ENCODE measurements around the gene CDH23. TPM values are rescaled to one million over a fixed set of nuclear protein-coding genes. Genes with fewer than 3 reads are reported as not detected.

Gene CDH23
- total RNA-seq, 1 experiment from 2014 or later = not detected

GRCh38 chr10:71700731-71701368 lies 304.1 kb downstream of the CDH23 start:
- Histone ChIP-seq H3K27me3 (ENCODE audit: low read length) (no peaks in the 10 kb centered on the region), H2AFZ (ENCODE audit: low read length) (no peak overlapping the region), H3K4me3 (ENCODE audit: low read length) (no peak overlapping the region), H3K9ac (ENCODE audit: low read length) (no peak overlapping the region), H3K36me3 (ENCODE audit: low read depth, low read length) (no peaks in the 10 kb centered on the region), H3K9me2 (replicated peaks; ENCODE audit: low read length) (no peaks in the 10 kb centered on the region), H3K4me2 (ENCODE audit: low read length) (no peak overlapping the region), H3K27ac (ENCODE audit: low read length) (no peak overlapping the region), H3K4me1 (ENCODE audit: insufficient read depth, low read length) (peaks cover 7% of the 10 kb centered on the region; the same call in 1 of the 2 replicates), H3F3A (ENCODE audit: low read length, unreplicated experiment) (no peaks in the 10 kb centered on the region), H3K79me2 (ENCODE audit: low read length) (no peaks in the 10 kb centered on the region), H3K9me3 (ENCODE audit: low read length) (no peaks in the 10 kb centered on the region), H4K20me1 (ENCODE audit: low read length) (no peaks in the 10 kb centered on the region)
- DNase-seq (no peak), ATAC-seq (no peak)
- ChIA-PET CTCF (no interaction called here), POLR2A (ENCODE audit: unreplicated experiment) (no interaction called here)
- TF ChIP-seq EZH2phosphoT487 (IDR thresholded peaks at IDR 0.05; ENCODE audit: borderline replicate concordance, low read length) (no peak), CTCF (conservative IDR thresholded peaks at IDR 0.05; ENCODE audit: low read depth, low read length) (no peak), EZH2 (IDR thresholded peaks at IDR 0.05; ENCODE audit: low read length, unreplicated experiment) (no peak)
- BruUV-seq (replicated peaks) = no TSS peak
- intact Hi-C loops (cut with micrococcal nuclease) = loop anchor here (10.0 kb wide), 2 partner anchors 316 to 386 kb away; partner anchors contain the start of gene SLC29A3

GRCh38 chr10:71701496-71702132 lies 304.9 kb downstream of the CDH23 start:
- no peaks in the 10 kb centered on the region for H3K27me3 ChIP-seq (ENCODE audit: low read length)
- H3K9me3 ChIP-seq (ENCODE audit: low read length) = no peaks in the 10 kb centered on the region
- TF ChIP-seq CTCF (conservative IDR thresholded peaks at IDR 0.05; ENCODE audit: low read depth, low read length) = no peak
- no peak for TF ChIP-seq EZH2phosphoT487 (IDR thresholded peaks at IDR 0.05; ENCODE audit: borderline replicate concordance, low read length)
- TF ChIP-seq EZH2 (IDR thresholded peaks at IDR 0.05; ENCODE audit: low read length, unreplicated experiment) = no peak
- no peak overlapping the region for H2AFZ ChIP-seq (ENCODE audit: low read length)
- H3K9ac ChIP-seq (ENCODE audit: low read length) = no peak overlapping the region
- POLR2A ChIA-PET (ENCODE audit: unreplicated experiment) = no interaction called here
- no TSS peak for BruUV-seq (replicated peaks)
- CTCF ChIA-PET = no interaction called here
- H3F3A ChIP-seq (ENCODE audit: low read length, unreplicated experiment) = no peaks in the 10 kb centered on the region
- H3K4me2 ChIP-seq (ENCODE audit: low read length) = no peak overlapping the region
- no peak overlapping the region for H3K27ac ChIP-seq (ENCODE audit: low read length)
- H4K20me1 ChIP-seq (ENCODE audit: low read length) = no peaks in the 10 kb centered on the region
- no peak for DNase-seq
- H3K4me1 ChIP-seq (ENCODE audit: insufficient read depth, low read length) = peaks cover 7% of the 10 kb centered on the region; the same call in 1 of the 2 replicates
- intact Hi-C loops (cut with micrococcal nuclease) = loop anchor here (10.0 kb wide), 2 partner anchors 317 to 387 kb away; partner anchors contain the start of gene SLC29A3
- no peaks in the 10 kb centered on the region for H3K79me2 ChIP-seq (ENCODE audit: low read length)
- ATAC-seq = no peak
- no peak overlapping the region for H3K4me3 ChIP-seq (ENCODE audit: low read length)
- no peaks in the 10 kb centered on the region for H3K9me2 ChIP-seq (replicated peaks; ENCODE audit: low read length)
- no peaks in the 10 kb centered on the region for H3K36me3 ChIP-seq (ENCODE audit: low read depth, low read length)

- no peaks in the 10 kb centered on the region for H3K79me2 ChIP-seq (ENCODE audit: low read length)
- ChIA-PET CTCF (no interaction called here), POLR2A (ENCODE audit: unreplicated experiment) (no interaction called here)
- ATAC-seq = no peak
- H3K27me3 ChIP-seq (ENCODE audit: low read length) = no peaks in the 10 kb centered on the region
- no peak overlapping the region for H3K9ac ChIP-seq (ENCODE audit: low read length)
- no peak overlapping the region for H2AFZ ChIP-seq (ENCODE audit: low read length)
- H3K4me1 ChIP-seq (ENCODE audit: insufficient read depth, low read length) = peaks cover under 1% of the 10 kb centered on the region; the same call in 1 of the 2 replicates
- no peak overlapping the region for H3K27ac ChIP-seq (ENCODE audit: low read length)
- H3K9me2 ChIP-seq (replicated peaks; ENCODE audit: low read length) = no peaks in the 10 kb centered on the region
- BruUV-seq (replicated peaks) = no TSS peak
- no peaks in the 10 kb centered on the region for H4K20me1 ChIP-seq (ENCODE audit: low read length)
- no peaks in the 10 kb centered on the region for H3F3A ChIP-seq (ENCODE audit: low read length, unreplicated experiment)
- H3K4me3 ChIP-seq (ENCODE audit: low read length) = no peak overlapping the region
- no peaks in the 10 kb centered on the region for H3K9me3 ChIP-seq (ENCODE audit: low read length)
- intact Hi-C loops (cut with micrococcal nuclease) = loop anchor here (10.0 kb wide), 2 partner anchors 319 to 389 kb away; partner anchors contain the start of gene SLC29A3
- H3K4me2 ChIP-seq (ENCODE audit: low read length) = no peak overlapping the region
- H3K36me3 ChIP-seq (ENCODE audit: low read depth, low read length) = no peaks in the 10 kb centered on the region; the same call in 1 of the 2 replicates
- TF ChIP-seq EZH2phosphoT487 (IDR thresholded peaks at IDR 0.05; ENCODE audit: borderline replicate concordance, low read length) (no peak), EZH2 (IDR thresholded peaks at IDR 0.05; ENCODE audit: low read length, unreplicated experiment) (no peak), CTCF (conservative IDR thresholded peaks at IDR 0.05; ENCODE audit: low read depth, low read length) (no peak)
- DNase-seq = no peak
These were observed 306.9 kb downstream of the CDH23 start for GRCh38 chr10:71703577-71703976.
